Measurements from ENCODE around the gene TRABD2B.

Gene TRABD2B

GRCh38 chr1:47873337-47873736 lies 123.8 kb downstream of the TRABD2B start:
- Histone ChIP-seq H3K4me1 (ENCODE audit: insufficient read depth, low read length) (no peaks in the 10 kb centered on the region), H2AFZ (ENCODE audit: low read depth, low read length) (no peak overlapping the region)

GRCh38 chr1:47872886-47873285 lies 124.3 kb downstream of the TRABD2B start:
- no peak overlapping the region for H3K4me3 ChIP-seq (ENCODE audit: low read length)
- H3K27me3 ChIP-seq (ENCODE audit: insufficient read depth, low read length): no peaks in the 10 kb centered on the region
- no peaks in the 10 kb centered on the region for H3K9me3 ChIP-seq (ENCODE audit: low read length)
- no peak overlapping the region for H2AFZ ChIP-seq (ENCODE audit: low read depth, low read length)
- no peaks in the 10 kb centered on the region for H3K4me1 ChIP-seq (ENCODE audit: insufficient read depth, low read length)
- H3K36me3 ChIP-seq (ENCODE audit: insufficient read depth, low read length): no peaks in the 10 kb centered on the region

More at GRCh38 chr1:47873337-47873736, 123.8 kb downstream of the TRABD2B start:
- no peaks in the 10 kb centered on the region for H3K36me3 ChIP-seq (ENCODE audit: insufficient read depth, low read length)
- H3K27me3 ChIP-seq (ENCODE audit: insufficient read depth, low read length): no peaks in the 10 kb centered on the region
- H3K4me3 ChIP-seq (ENCODE audit: low read length): no peak overlapping the region
- no peaks in the 10 kb centered on the region for H3K9me3 ChIP-seq (ENCODE audit: low read length)

GRCh38 chr1:47871799-47872353 lies 125.3 kb downstream of the TRABD2B start:
- H2AFZ ChIP-seq (ENCODE audit: low read depth, low read length): no peak overlapping the region
- H3K27me3 ChIP-seq (ENCODE audit: insufficient read depth, low read length): no peaks in the 10 kb centered on the region
- H3K4me3 ChIP-seq (ENCODE audit: low read length): no peak overlapping the region
- H3K9me3 ChIP-seq (ENCODE audit: low read length): no peaks in the 10 kb centered on the region
- H3K4me1 ChIP-seq (ENCODE audit: insufficient read depth, low read length): no peaks in the 10 kb centered on the region
- H3K36me3 ChIP-seq (ENCODE audit: insufficient read depth, low read length): no peaks in the 10 kb centered on the region

DNA sequence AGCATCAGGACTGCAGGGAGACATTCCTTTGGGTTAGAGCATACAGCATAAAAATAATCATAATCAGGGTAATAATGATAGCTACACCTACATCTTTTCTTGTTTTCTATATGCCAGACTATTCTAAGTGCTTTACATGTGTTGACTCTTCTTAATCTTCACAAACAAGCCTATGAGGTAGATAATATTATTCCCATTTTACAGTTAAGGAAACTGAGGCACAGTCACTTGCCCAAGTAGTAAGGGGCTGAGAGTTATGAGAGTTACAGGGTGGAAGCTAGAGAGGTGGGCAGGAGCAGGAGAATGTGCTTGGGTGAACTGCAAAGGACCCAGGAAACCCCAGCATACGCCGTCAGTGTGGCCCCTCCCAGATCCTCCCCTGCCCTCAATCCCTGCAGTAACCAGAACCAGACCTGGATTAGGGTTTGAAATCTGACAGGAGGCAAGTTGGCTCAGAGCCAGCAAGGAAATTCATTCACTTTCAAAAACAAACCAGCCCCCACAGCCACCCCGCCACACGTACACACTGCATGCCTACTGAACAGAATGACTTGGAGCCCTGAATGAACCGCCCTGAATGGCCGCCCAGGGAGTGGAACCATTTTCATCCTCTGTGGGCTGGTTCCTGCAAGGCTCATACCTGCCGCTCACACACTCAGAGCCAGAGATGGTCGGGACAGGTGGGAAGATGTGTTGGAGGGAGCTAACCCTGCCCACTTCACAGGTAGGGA lies 126.1 kb downstream of the TRABD2B start:
- Histone ChIP-seq H3K4me1 (ENCODE audit: insufficient read depth, low read length) (no peaks in the 10 kb centered on the region), H3K27me3 (ENCODE audit: insufficient read depth, low read length) (no peaks in the 10 kb centered on the region), H3K9me3 (ENCODE audit: low read length) (no peaks in the 10 kb centered on the region), H2AFZ (ENCODE audit: low read depth, low read length) (no peak overlapping the region), H3K36me3 (ENCODE audit: insufficient read depth, low read length) (no peaks in the 10 kb centered on the region), H3K4me3 (ENCODE audit: low read length) (no peak overlapping the region)

- Histone ChIP-seq H3K36me3 (ENCODE audit: insufficient read depth, low read length) (no peaks in the 10 kb centered on the region), H3K4me1 (ENCODE audit: insufficient read depth, low read length) (no peaks in the 10 kb centered on the region), H3K4me3 (ENCODE audit: low read length) (no peak overlapping the region), H2AFZ (ENCODE audit: low read depth, low read length) (no peak overlapping the region), H3K27me3 (ENCODE audit: insufficient read depth, low read length) (no peaks in the 10 kb centered on the region), H3K9me3 (ENCODE audit: low read length) (no peaks in the 10 kb centered on the region)
These were observed 126.7 kb downstream of the TRABD2B start for GRCh38 chr1:47870480-47870879.

DNA sequence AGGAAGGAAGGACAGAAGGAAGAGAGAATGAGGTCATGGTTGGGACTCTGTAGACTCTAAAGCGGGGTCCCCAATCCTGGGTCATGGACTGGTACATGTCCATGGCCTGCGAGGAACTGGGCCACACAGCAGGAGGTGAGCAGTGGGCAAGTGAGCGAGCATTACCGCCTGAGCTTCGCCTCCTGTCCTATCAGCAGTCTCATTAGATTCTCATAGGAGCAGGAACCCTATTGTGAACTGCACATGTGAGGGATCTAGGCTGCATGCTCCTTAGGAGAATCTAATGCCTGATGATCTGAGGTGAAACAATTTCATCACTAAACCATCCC lies 128.9 kb downstream of the TRABD2B start:
- Histone ChIP-seq H3K4me3 (ENCODE audit: low read length) (no peak overlapping the region), H2AFZ (ENCODE audit: low read depth, low read length) (no peak overlapping the region), H3K9me3 (ENCODE audit: low read length) (no peaks in the 10 kb centered on the region), H3K4me1 (ENCODE audit: insufficient read depth, low read length) (no peaks in the 10 kb centered on the region), H3K27me3 (ENCODE audit: insufficient read depth, low read length) (no peaks in the 10 kb centered on the region), H3K36me3 (ENCODE audit: insufficient read depth, low read length) (no peaks in the 10 kb centered on the region)

DNA sequence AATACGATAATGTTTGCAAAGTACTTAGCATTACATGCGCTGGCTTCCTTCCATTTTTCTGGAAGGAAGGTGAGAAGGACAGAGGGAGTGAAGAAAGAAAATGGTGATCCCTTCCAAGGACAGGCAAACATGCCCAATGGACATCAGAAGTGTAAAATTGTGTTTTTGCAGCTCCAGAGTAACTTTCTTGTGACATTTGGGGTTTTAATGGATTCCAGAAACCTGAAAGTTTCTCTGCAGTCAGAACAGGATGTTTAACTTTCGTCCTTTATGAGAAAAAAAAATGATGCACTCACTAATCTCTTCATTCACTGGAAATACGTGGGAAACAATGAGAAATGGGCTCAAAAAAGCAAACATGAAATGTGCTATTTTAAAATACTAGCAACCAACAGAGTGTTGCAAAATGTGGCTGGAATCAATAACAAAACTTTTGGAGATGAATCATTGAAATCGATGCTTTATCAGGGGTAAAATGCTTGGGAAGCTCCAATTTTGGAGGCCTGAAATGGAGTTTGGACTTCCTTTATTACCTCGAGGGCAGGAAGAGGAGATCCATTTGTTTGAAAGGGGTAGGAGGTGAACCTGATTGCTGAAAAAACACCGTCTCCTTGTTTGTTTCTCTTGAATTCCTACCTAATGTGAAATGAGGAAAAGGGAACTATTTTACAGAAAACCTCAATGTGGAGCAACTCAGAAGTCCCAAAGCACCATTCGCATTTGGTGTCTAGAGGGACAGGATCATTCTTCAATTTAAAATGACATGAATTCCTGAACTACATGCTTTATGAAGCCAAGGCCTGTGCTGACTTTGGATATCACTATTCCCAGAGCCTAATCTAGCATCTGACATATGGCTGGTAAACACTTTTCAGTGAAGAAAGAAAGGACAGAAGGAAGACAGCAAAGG lies 129.5 kb downstream of the TRABD2B start:
- Histone ChIP-seq H3K4me1 (ENCODE audit: insufficient read depth, low read length) (no peaks in the 10 kb centered on the region), H2AFZ (ENCODE audit: low read depth, low read length) (no peak overlapping the region), H3K4me3 (ENCODE audit: low read length) (no peak overlapping the region), H3K27me3 (ENCODE audit: insufficient read depth, low read length) (no peaks in the 10 kb centered on the region), H3K9me3 (ENCODE audit: low read length) (no peaks in the 10 kb centered on the region), H3K36me3 (ENCODE audit: insufficient read depth, low read length) (no peaks in the 10 kb centered on the region)

DNA sequence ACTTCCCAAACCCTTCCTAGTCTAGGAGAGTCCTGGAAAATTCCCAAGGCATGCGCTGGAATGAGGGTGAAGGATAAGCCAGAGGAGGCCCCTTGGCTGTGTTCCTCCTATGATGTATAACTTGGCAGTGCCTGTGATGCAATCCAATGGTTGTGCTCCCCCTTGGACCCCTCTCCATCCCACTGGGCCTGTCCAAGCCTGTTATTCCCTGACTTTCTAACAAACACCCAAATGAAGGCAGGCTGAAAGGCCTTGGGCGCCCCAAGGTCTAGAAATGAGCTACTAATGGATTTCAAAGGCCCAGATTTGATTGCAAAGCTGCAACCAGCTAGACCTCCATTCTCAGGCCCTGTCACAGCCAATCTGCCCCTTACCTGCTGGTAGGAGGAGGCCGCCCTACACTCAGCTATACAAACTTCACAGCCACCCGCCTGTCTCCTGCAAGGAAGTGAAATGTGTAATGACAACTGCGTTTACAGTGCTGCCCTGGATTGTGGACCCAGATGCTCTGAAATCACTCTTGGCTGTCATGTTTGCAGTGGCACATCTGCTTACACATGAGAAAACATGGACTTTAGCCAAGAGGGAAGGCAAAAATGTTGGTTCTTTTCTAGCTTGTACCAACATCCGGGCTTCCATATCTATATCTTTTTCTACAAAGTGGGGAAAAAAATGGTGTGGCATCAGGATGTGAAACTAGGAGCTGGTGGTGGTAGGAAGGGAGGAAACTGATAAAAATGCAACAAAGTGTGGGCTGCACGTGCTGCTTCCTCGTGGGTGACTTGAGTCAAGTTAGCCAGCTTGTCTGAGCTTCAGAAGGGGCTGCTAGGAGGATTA lies 130.4 kb downstream of the TRABD2B start:
- Histone ChIP-seq H3K27me3 (ENCODE audit: insufficient read depth, low read length) (no peaks in the 10 kb centered on the region), H2AFZ (ENCODE audit: low read depth, low read length) (no peak overlapping the region), H3K4me1 (ENCODE audit: insufficient read depth, low read length) (no peaks in the 10 kb centered on the region), H3K9me3 (ENCODE audit: low read length) (no peaks in the 10 kb centered on the region), H3K4me3 (ENCODE audit: low read length) (no peak overlapping the region), H3K36me3 (ENCODE audit: insufficient read depth, low read length) (no peaks in the 10 kb centered on the region)

DNA sequence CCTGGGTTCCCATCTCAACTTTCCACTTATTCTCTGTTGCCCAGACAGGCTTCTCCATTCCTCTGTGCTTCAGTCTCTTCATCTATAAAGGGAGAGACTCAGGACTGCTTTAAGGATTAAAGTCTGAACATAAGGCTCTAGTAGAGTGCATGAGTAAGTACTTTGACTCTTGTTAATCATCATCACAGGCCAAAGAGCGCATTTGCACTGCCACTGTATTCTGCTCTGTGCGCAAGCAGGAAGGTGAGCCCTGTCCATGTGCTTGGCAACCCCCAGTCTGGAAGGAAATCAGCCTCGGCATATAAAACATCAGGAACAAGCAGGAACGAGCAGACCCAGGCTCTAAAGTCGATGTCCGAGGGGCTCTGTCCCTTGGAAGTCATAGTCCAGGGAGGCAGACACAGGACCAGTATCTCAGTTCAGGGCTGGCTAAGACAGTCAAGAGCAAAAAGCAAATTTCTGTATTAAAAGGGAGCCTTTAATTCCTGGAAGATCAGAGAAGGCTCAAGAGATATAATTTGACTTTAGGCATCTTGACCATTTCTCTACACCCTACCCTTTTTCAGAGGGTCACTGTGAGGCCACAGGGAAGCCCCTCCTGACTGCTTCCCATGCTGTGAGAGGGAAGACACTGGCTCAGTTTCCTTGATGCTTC lies 131.2 kb downstream of the TRABD2B start:
- Histone ChIP-seq H3K27me3 (ENCODE audit: insufficient read depth, low read length) (no peaks in the 10 kb centered on the region), H2AFZ (ENCODE audit: low read depth, low read length) (no peak overlapping the region), H3K36me3 (ENCODE audit: insufficient read depth, low read length) (no peaks in the 10 kb centered on the region), H3K4me3 (ENCODE audit: low read length) (no peak overlapping the region), H3K4me1 (ENCODE audit: insufficient read depth, low read length) (no peaks in the 10 kb centered on the region), H3K9me3 (ENCODE audit: low read length) (no peaks in the 10 kb centered on the region)

- Histone ChIP-seq H2AFZ (ENCODE audit: low read depth, low read length) (no peak overlapping the region), H3K36me3 (ENCODE audit: insufficient read depth, low read length) (no peaks in the 10 kb centered on the region), H3K27me3 (ENCODE audit: insufficient read depth, low read length) (no peaks in the 10 kb centered on the region), H3K4me3 (ENCODE audit: low read length) (no peak overlapping the region), H3K4me1 (ENCODE audit: insufficient read depth, low read length) (no peaks in the 10 kb centered on the region), H3K9me3 (ENCODE audit: low read length) (no peaks in the 10 kb centered on the region)
These were observed 138.0 kb downstream of the TRABD2B start for GRCh38 chr1:47859092-47859743.

DNA sequence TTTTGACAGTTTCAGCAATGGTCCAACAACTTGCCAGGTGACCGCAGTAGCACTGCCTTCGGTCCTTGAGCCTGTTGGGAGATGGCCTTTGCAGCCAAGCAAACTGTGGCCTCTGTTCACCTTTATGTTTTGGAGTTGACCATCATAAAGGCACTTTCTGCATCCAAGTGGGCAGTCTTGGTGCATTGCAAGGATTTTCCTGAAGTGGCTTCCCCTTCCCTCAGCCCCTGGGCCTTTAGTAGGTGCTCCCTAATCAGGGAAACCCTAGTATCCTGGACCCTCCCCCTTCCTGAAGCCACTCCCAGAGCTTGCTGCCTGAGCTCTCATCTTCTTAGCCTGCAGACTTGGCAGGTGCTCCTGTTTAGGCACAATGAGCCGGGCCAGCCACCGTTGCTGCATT lies 140.2 kb downstream of the TRABD2B start:
- Histone ChIP-seq H2AFZ (ENCODE audit: low read depth, low read length) (no peak overlapping the region), H3K27me3 (ENCODE audit: insufficient read depth, low read length) (no peaks in the 10 kb centered on the region), H3K4me3 (ENCODE audit: low read length) (no peak overlapping the region)

GRCh38 chr1:47855230-47855629 lies 142.0 kb downstream of the TRABD2B start:
- Histone ChIP-seq H3K4me3 (ENCODE audit: low read length) (no peak overlapping the region), H3K27me3 (ENCODE audit: insufficient read depth, low read length) (no peaks in the 10 kb centered on the region), H3K36me3 (ENCODE audit: insufficient read depth, low read length) (no peaks in the 10 kb centered on the region), H2AFZ (ENCODE audit: low read depth, low read length) (no peak overlapping the region), H3K9me3 (ENCODE audit: low read length) (no peaks in the 10 kb centered on the region), H3K4me1 (ENCODE audit: insufficient read depth, low read length) (no peaks in the 10 kb centered on the region)

More for the DNA sequence above, 140.2 kb downstream of the TRABD2B start:
- Histone ChIP-seq H3K9me3 (ENCODE audit: low read length) (no peaks in the 10 kb centered on the region), H3K4me1 (ENCODE audit: insufficient read depth, low read length) (no peaks in the 10 kb centered on the region), H3K36me3 (ENCODE audit: insufficient read depth, low read length) (no peaks in the 10 kb centered on the region)
